Measurements from ENCODE around the gene SLC44A3. TPM values are rescaled to one million over a fixed set of nuclear protein-coding genes. Genes with fewer than 3 reads are reported as not detected.

Gene SLC44A3
- total and polyA plus RNA-seq, 4 donors: 9.3 to 31.8 (median 11.6) TPM

DNA sequence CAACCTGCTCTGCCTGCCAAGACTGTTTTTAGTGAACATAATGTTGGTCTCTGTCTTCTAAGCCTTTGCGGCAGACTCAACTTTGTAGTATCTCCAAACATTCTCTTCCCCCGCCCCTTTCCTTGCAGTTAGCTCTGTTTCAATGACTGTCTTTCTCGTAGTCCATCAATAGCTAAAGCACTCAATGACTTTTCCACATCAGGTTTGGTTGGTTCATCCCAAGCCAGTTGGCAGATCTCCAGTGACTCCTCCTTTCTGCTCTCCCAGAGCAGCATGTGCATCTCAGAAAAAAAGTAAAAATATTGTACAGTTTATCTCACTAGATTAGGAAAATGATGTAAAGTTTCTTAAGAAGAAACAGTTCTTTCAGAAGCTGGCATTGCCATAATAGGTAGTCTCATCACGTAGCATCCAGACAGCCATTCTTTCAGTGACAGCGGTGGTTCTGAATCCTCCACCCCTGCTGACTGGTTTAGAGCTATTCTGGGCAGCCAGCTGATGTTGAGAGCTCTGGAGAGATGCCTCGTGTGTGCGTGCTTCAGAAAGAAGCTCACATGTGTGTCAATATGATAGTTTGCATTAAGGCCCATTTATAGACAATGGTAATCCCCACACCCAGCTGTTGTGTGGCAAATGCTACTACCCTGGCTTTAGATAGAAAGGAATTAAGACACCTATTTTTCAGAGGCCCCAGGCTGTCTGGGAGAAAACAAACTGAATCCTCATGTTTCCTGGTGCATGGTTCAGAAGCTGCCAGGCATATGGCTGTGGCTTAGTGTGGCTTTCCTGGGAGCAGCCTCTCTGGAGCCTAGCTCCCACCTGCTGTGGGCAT lies 53.6 kb downstream of the SLC44A3 start:
- TF ChIP-seq, protein P1, sequence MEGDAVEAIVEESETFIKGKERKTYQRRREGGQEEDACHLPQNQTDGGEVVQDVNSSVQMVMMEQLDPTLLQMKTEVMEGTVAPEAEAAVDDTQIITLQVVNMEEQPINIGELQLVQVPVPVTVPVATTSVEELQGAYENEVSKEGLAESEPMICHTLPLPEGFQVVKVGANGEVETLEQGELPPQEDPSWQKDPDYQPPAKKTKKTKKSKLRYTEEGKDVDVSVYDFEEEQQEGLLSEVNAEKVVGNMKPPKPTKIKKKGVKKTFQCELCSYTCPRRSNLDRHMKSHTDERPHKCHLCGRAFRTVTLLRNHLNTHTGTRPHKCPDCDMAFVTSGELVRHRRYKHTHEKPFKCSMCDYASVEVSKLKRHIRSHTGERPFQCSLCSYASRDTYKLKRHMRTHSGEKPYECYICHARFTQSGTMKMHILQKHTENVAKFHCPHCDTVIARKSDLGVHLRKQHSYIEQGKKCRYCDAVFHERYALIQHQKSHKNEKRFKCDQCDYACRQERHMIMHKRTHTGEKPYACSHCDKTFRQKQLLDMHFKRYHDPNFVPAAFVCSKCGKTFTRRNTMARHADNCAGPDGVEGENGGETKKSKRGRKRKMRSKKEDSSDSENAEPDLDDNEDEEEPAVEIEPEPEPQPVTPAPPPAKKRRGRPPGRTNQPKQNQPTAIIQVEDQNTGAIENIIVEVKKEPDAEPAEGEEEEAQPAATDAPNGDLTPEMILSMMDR (IDR thresholded peaks at IDR 0.05; ENCODE audit: control extremely low read depth, extremely low read depth): no peak
- Histone ChIP-seq H3K4me1 (ENCODE audit: control insufficient read depth in 5 of 5, insufficient read depth in 5 of 5, low read length in 5 of 5) (peaks cover 0 to 8% (median 4%) of the 10 kb centered on the region in 5 donors), H3K9me3 (ENCODE audit: control insufficient read depth in 4 of 4, insufficient read depth in 3 of 4, low read length in 3 of 4) (no peaks in the 10 kb centered on the region), H3K27me3 (ENCODE audit: control insufficient read depth in 3 of 3, insufficient read depth in 3 of 3, low read length in 2 of 3) (no peaks in the 10 kb centered on the region), H3K36me3 (ENCODE audit: control insufficient read depth in 4 of 4, insufficient read depth in 4 of 4, low read length in 4 of 4) (no peaks in the 10 kb centered on the region), H3K9ac (ENCODE audit: insufficient read depth in 1 of 2, low read length in 2 of 2) (no peak overlapping the region), H3K27ac (ENCODE audit: low read depth in 1 of 2, low read length in 1 of 2) (peak overlapping the region in 1 of 2 donors; percentile 60), H3K4me3 (no peak overlapping the region)
- 76 to 84% methylated on average over 7 of the region's 7 CpGs for WGBS, 2 donors
- ATAC-seq (ENCODE audit: insufficient read depth, low FRiP score) (no peak), DNase-seq (peak in 1 of 3 donors; percentile 51)

- peak; percentile 9 for ATAC-seq (ENCODE audit: insufficient read depth, low FRiP score)
- peak overlapping the region in 1 of 2 donors; percentile 60 for H3K27ac ChIP-seq (ENCODE audit: low read depth in 1 of 2, low read length in 1 of 2)
Measured at GRCh38 chr1:94874423-94874822, 54.3 kb downstream of the SLC44A3 start.

GRCh38 chr1:94875794-94876193 lies 55.6 kb downstream of the SLC44A3 start:
- Histone ChIP-seq H3K27ac (ENCODE audit: low read depth in 1 of 2, low read length in 1 of 2) (no peak overlapping the region), H3K36me3 (ENCODE audit: control insufficient read depth in 4 of 4, insufficient read depth in 4 of 4, low read length in 4 of 4) (no peaks in the 10 kb centered on the region), H3K27me3 (ENCODE audit: control insufficient read depth in 3 of 3, insufficient read depth in 3 of 3, low read length in 2 of 3) (no peaks in the 10 kb centered on the region), H3K9me3 (ENCODE audit: control insufficient read depth in 4 of 4, insufficient read depth in 3 of 4, low read length in 3 of 4) (no peaks in the 10 kb centered on the region), H3K4me1 (ENCODE audit: control insufficient read depth in 5 of 5, insufficient read depth in 5 of 5, low read length in 5 of 5) (peaks cover 0 to 8% (median 4%) of the 10 kb centered on the region in 5 donors), H3K9ac (ENCODE audit: insufficient read depth in 1 of 2, low read length in 2 of 2) (no peak overlapping the region), H3K4me3 (no peak overlapping the region)
- 30 to 75% methylated on average over 4 of the region's 4 CpGs for WGBS, 2 donors
- DNase-seq (no peak), ATAC-seq (ENCODE audit: insufficient read depth, low FRiP score) (no peak)
- TF ChIP-seq, protein P1 (IDR thresholded peaks at IDR 0.05; ENCODE audit: control extremely low read depth, extremely low read depth): no peak

More at GRCh38 chr1:94874423-94874822, 54.3 kb downstream of the SLC44A3 start:
- H3K27me3 ChIP-seq (ENCODE audit: control insufficient read depth in 3 of 3, insufficient read depth in 3 of 3, low read length in 2 of 3): no peaks in the 10 kb centered on the region
- H3K4me1 ChIP-seq (ENCODE audit: control insufficient read depth in 5 of 5, insufficient read depth in 5 of 5, low read length in 5 of 5): peaks cover 0 to 8% (median 4%) of the 10 kb centered on the region in 5 donors
- no peak overlapping the region for H3K9ac ChIP-seq (ENCODE audit: insufficient read depth in 1 of 2, low read length in 2 of 2)
- TF ChIP-seq, protein P1 (IDR thresholded peaks at IDR 0.05; ENCODE audit: control extremely low read depth, extremely low read depth): no peak
- 74 to 88% methylated on average over 6 of the region's 6 CpGs for WGBS, 2 donors
- H3K4me3 ChIP-seq: no peak overlapping the region
- DNase-seq: no peak
- no peaks in the 10 kb centered on the region for H3K9me3 ChIP-seq (ENCODE audit: control insufficient read depth in 4 of 4, insufficient read depth in 3 of 4, low read length in 3 of 4)
- H3K36me3 ChIP-seq (ENCODE audit: control insufficient read depth in 4 of 4, insufficient read depth in 4 of 4, low read length in 4 of 4): no peaks in the 10 kb centered on the region
